ENCODE data around the gene TSPEAR.
"Not testable (repeated sequence)": the region's sequence is repeated elsewhere in the genome, so short reads cannot be mapped to it uniquely, and the experiment has no call there.

The TSPEAR gene

GRCh38 chr21:44590897-44591800, 120.2 kb downstream of the TSPEAR start:
- not testable (repeated sequence) for DNase-seq (ENCODE audit: low read depth, low spot score)

DNA sequence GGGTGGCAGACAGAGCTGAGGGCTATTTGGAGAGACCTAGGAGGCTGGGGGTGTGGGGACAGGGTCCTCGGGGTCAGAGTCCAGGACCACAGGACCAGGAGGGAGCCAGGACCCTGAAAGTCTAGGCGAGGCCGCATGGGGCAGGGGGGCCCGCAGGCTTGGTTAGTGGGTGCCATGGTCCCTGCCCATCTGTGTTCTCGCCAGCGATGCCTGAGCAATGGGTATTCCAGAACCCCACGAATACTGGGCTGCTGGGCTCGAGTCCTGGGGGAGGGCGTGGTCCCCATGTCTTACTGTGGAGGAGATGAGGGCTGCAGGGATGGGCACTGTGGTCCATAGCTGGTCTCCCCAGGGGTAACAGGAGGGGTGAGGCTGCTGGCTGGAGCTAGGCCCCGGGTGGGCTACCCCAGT, 121.1 kb downstream of the TSPEAR start:
- no peak for DNase-seq (ENCODE audit: low read depth, low spot score)

GRCh38 chr21:44589586-44590305, 121.6 kb downstream of the TSPEAR start:
- DNase-seq (ENCODE audit: low read depth, low spot score): no peak

- DNase-seq (ENCODE audit: low read depth, low spot score): no peak
Observed at GRCh38 chr21:44589094-44589493, 122.3 kb downstream of the TSPEAR start.

DNA sequence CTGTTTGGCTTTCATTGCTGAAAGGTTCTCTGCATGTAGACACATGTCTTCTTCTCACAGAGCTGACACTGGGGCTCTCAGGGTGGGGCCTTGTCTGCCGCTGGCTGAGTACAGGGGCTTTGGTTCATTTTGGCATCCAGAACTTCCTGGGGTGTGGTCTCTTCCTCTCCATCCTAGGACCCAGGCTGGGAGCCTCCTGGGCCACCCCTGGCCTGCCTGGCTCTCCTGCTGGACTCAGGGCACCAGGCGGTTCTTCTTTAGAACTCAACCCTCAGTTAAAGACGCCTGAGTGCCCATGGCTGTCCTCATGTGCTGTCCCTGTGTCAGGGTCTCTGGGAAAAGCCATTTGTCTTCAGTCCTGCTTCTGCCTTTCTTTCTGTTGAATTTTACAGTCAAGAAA, 125.5 kb downstream of the TSPEAR start:
- no peak for DNase-seq (ENCODE audit: low read depth, low spot score)

DNA sequence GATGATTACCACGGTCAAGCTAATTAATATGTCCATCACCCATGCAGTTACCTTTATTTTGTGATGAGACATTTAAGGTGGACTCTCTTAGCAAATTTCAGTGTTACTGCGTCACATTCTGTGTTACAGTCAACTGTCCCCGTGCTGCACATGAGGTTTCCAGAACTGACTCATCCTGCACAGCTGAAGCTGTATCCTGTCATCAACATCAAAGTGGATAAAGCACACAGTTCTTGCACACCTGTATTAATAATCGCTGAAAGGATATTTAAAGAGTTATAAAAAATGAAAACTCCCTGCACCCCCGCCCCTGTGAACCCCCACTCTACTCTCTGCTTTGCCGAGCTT, 127.6 kb downstream of the TSPEAR start:
- no peak for DNase-seq (ENCODE audit: low read depth, low spot score)

GRCh38 chr21:44583089-44583799, 128.1 kb downstream of the TSPEAR start:
- no peak for DNase-seq (ENCODE audit: low read depth, low spot score)

DNA sequence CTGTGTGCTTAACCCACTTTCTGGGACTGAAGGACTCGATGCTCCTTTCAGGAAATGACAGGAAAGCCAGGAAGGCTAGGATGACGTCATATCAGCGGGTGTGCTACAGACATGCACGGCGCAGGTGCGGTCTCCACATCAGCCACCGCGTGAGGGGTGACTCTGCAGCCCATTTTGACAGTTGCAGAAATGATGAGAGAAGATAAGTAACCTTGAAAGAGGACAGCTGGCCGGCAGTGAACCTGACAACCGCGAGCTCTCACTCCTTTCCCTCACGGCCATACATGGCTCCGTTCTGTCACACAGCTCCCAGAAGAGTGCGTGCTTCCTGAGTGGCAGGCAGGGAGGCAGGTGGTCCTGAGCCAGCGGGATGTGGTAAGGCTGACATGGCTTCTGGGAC, 129.3 kb downstream of the TSPEAR start:
- DNase-seq (ENCODE audit: low read depth, low spot score): no peak

DNA sequence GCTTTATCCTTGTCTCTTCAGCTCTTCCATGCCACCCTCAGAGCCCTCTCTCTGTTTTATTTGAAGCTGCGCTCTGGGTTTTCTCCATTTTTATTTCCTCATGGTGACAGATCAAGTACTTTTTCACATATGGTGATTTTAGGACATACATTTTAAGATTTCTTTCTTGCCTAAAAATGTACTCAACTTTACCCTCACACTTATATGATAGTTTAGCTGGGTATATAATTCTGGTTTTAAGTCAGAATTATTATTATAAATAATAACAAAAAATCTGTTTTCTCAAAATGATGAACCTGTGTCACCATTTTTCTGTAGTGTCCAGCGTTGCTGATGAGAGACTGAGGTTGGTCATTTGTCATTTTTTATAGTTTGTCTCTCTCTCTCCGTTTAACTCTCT, 130.2 kb downstream of the TSPEAR start:
- no peak for DNase-seq (ENCODE audit: low read depth, low spot score)

DNA sequence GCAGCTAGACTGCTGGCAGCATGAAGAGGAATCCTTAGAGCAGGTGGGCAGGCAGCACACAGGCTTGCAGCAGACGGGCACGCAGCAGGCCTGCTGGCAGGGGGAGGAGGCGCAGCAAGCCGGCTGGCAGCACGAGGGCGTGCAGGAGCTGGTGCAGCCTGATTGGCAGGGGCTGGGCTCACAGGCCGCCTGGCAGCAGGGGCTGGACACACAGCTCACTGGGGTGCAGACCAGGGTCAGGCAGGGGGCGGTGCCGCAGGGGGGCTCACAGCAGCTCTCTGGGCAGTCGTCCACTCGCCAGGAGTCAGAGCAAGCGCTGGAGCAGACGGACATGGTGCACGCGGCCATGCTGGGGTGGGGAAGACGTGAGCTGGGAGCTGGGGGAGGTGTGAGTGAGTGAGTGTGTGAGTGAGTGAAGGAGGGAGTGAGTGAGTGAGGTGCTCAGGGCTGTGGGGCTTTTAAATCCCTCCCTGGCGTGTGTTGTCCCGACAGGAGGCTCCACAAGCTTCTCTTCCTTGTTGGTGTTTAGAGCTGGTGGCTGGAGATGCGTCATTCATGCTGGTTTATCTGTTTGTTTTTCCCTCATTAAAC, 131.0 kb downstream of the TSPEAR start, which contains the start of gene KRTAP10-5:
Gene KRTAP10-5, minus strand, starts transcription at position 374 of the 591 bp plus-strand sequence. Its CDS starts 26 bp downstream, at position 348.
- DNase-seq (ENCODE audit: low read depth, low spot score): not testable (repeated sequence)

DNA sequence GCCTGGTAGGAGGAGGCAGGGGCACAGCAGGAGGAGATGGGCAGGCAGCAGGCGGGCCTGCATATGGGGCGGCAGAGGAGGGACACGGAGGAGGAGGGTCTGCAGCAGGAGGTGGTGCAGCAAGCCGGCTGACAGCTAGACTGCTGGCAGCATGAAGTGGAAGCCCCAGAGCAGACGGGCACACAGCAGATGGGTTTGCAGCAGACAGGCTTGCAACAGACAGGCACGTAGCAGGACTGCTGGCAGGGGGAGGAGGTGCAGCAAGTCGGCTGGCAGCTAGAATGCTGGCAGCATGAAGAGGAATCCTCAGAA, 131.6 kb downstream of the TSPEAR start:
- DNase-seq (ENCODE audit: low read depth, low spot score): no peak

GRCh38 chr21:44579056-44579832, 132.1 kb downstream of the TSPEAR start:
- DNase-seq (ENCODE audit: low read depth, low spot score): no peak

DNA sequence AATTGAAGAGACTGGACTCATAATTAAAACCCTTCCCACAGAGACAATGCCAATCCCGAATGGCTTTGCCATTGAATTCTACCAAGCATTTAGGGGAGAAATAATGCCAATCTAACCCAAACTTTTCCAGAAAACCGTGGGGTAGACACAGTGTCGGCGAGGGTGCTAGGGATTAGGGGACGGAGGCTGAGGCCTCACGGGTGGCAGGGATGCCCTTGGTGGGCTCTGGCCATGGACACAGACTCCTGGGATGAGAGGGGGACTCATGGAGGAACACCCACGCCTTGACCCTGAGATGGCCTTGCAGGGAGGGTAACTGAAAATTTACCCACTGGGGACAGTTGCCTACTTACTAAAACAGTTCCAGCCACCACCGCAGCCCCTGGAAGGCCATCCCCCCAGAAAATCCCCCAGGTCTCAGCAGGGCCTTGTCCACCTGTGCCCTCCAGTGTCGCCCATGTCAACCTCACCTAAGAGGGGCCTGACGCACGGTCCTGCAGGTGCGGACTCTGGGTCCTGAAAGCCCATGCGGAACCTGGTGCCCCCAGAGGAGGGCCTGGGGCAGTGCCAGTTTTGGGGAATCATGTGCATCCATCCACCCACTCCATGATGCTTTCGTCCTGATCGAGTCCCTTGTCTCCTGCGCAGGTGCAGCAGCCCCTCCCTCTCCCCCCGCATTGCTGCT, 132.9 kb downstream of the TSPEAR start:
- DNase-seq (ENCODE audit: low read depth, low spot score): no peak

DNA sequence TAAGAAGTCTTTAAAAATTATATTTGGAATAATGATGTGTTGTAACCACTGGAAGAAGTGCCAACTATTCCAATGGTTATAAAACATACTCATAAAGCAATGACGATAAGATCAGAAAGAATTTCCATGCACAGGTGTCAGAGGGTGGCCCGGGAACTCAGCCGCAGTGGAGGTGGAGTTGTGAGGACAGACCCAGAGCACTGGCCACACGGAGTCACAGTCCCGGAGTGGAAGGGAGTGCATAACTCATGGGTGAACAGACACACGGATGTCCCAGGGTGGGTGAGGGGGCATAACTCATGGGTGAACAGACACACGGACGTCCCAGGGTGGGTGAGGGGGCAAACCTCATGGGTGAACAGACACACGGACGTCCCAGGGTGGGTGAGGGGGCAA, 135.3 kb downstream of the TSPEAR start:
- no peak for DNase-seq (ENCODE audit: low read depth, low spot score)

GRCh38 chr21:44575307-44576024, 135.9 kb downstream of the TSPEAR start:
- DNase-seq (ENCODE audit: low read depth, low spot score): no peak

- no peak for DNase-seq (ENCODE audit: low read depth, low spot score)
Observed at GRCh38 chr21:44574457-44575306, 136.7 kb downstream of the TSPEAR start.

DNA sequence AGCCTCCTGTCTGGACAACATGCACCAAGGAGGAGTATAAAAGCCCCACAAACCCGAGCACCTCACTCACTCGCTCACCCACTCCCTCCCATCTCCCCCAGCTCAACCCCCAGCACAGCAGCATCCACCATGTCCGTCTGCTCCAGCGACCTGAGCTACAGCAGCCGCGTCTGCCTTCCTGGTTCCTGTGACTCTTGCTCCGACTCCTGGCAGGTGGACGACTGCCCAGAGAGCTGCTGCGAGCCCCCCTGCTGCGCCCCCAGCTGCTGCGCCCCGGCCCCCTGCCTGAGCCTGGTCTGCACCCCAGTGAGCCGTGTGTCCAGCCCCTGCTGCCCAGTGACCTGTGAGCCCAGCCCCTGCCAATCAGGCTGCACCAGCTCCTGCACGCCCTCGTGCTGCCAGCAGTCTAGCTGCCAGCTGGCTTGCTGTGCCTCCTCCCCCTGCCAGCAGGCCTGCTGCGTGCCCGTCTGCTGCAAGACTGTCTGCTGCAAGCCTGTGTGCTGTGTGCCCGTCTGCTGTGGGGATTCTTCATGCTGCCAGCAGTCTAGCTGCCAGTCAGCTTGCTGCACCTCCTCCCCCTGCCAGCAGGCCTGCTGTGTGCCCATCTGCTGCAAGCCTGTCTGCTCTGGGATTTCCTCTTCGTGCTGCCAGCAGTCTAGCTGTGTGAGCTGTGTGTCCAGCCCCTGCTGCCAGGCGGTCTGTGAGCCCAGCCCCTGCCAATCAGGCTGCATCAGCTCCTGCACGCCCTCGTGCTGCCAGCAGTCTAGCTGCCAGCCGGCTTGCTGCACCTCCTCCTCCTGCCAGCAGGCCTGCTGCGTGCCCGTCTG, 137.5 kb downstream of the TSPEAR start, which contains the start of gene KRTAP10-4:
Gene KRTAP10-4, plus strand, starts transcription at position 100 of the 827 bp plus-strand sequence. Its CDS starts 30 bp downstream, at position 130.
- not testable (repeated sequence) for DNase-seq (ENCODE audit: low read depth, low spot score)
